H1 (cell line): ENCODE measurements around the gene ATAD3A. TPM values are rescaled to one million over a fixed set of nuclear protein-coding genes. Genes with fewer than 3 reads are reported as not detected.

Source experiments
- CTCF ChIA-PET: fragments of 300-600 bp; sonication (Branson Sonifier 250); formaldehyde crosslinking; loops from one replicate; lab custom pipeline; 2021; ENCODE audit not compliant: partially characterized antibody; lab: Charles Lee
- POLR2A ChIA-PET: fragments of 300-600 bp; sonication (Branson Sonifier 250); formaldehyde crosslinking; loops from one replicate; lab custom pipeline; 2021; ENCODE audit warnings: inconsistent platforms; ENCODE audit not compliant: partially characterized antibody; lab: Charles Lee
- DNase-seq, 2 experiments: peaks; one replicate each; pipeline versions ENCODE4 v3.0.0 to v3.0.0-alpha.2; 2010 to 2022; ENCODE audit warnings: low spot score in 2 of 2, low read depth in 1 of 2, mixed read lengths in 1 of 2
- FAIRE-seq: peaks from 2 replicates; lab custom pipeline; 2011; peaks lifted over from hg19 to GRCh38; lab: Jason Lieb, UNC
- H2AFZ ChIP-seq: 2 replicates; pipeline ENCODE4 v1.8.1; 2012; ENCODE audit warnings: low read length, inconsistent platforms
- H2AK5ac ChIP-seq: 2 replicates; pipeline ENCODE4 v1.6.1; 2013; ENCODE audit warnings: low read depth, low read length
- H2BK120ac ChIP-seq: replicated peaks from 2 replicates; pipeline ENCODE3; 2013; ENCODE audit warnings: low read depth, low read length, inconsistent platforms
- H2BK12ac ChIP-seq: 2 replicates; pipeline ENCODE4 v1.6.1; 2013; ENCODE audit warnings: low read depth, low read length
- H2BK15ac ChIP-seq: 2 replicates; pipeline ENCODE4 v1.6.1; 2013; ENCODE audit warnings: low read length
- H2BK20ac ChIP-seq: 2 replicates; pipeline ENCODE4 v1.6.1; 2013; ENCODE audit warnings: low read length
- H2BK5ac ChIP-seq: 2 replicates; pipeline ENCODE4 v1.6.1; 2013; ENCODE audit warnings: low read depth, low read length
- H3K14ac ChIP-seq: 2 replicates; pipeline ENCODE4 v1.6.1; 2013; ENCODE audit warnings: inconsistent platforms; ENCODE audit not compliant: insufficient read length
- H3K18ac ChIP-seq: 2 replicates; pipeline ENCODE4 v1.6.1; 2013; ENCODE audit warnings: low read length; ENCODE audit errors: extremely low read depth
- H3K23ac ChIP-seq: 2 replicates; pipeline ENCODE4 v1.6.1; 2013; ENCODE audit warnings: inconsistent platforms; ENCODE audit not compliant: insufficient read length
- H3K23me2 ChIP-seq: 2 replicates; pipeline ENCODE4 v1.6.1; 2013; ENCODE audit warnings: low read depth, low read length
- H3K27ac ChIP-seq: 2 replicates; pipeline ENCODE4 v1.6.1; 2011; ENCODE audit warnings: low read depth, low read length, inconsistent platforms
- H3K27me3 ChIP-seq, 4 experiments: replicated peaks in 1 of 4; 1 replicate in 1 of 4; 2 replicates in 3 of 4; pipeline versions ENCODE4 v1.6.1 to v1.8.1; 2011 to 2013; ENCODE audit warnings: low read length in 3 of 4, mild to moderate bottlenecking in 3 of 4, inconsistent platforms in 2 of 4, mixed read lengths in 2 of 4, moderate library complexity in 1 of 4; ENCODE audit not compliant: control insufficient read depth in 3 of 4, insufficient read depth in 3 of 4; ENCODE audit errors: extremely low read depth in 1 of 4
- H3K36me3 ChIP-seq, 4 experiments: 2 replicates each; pipeline versions ENCODE4 v1.6.1 to v1.8.1; 2011 to 2013; ENCODE audit warnings: mild to moderate bottlenecking in 4 of 4, low read length in 3 of 4, moderate library complexity in 2 of 4, control low read depth in 1 of 4, inconsistent platforms in 1 of 4; ENCODE audit not compliant: insufficient read depth in 4 of 4, control insufficient read depth in 2 of 4
- H3K4ac ChIP-seq: replicated peaks from 2 replicates; pipeline ENCODE3; 2013; ENCODE audit warnings: low read length, low read depth, mixed read lengths, inconsistent platforms; ENCODE audit not compliant: insufficient read length
- H3K4me1 ChIP-seq, 4 experiments: replicated peaks in 1 of 4; 1 replicate in 1 of 4; 2 replicates in 3 of 4; pipeline versions ENCODE4 v1.6.1 to v1.8.1; 2011 to 2013; ENCODE audit warnings: low read length in 3 of 4, inconsistent platforms in 2 of 4, mixed read lengths in 1 of 4; ENCODE audit not compliant: insufficient read depth in 4 of 4, control insufficient read depth in 3 of 4
- H3K4me2 ChIP-seq, 2 experiments: 2 replicates each; pipeline versions ENCODE4 v1.6.1 to v1.8.1; 2011 to 2013; ENCODE audit warnings: low read depth in 2 of 2, low read length in 2 of 2, control low read depth in 1 of 2, inconsistent platforms in 1 of 2, mild to moderate bottlenecking in 1 of 2; ENCODE audit not compliant: insufficient read depth in 1 of 2
- H3K4me3 ChIP-seq, 4 experiments: fragments of 200-600, 300-600 bp in 1 of 4; sonication (generic), shearing (Covaris generic), sonication (Bioruptor Twin) in 1 of 4; 2 replicates each; pipeline versions ENCODE4 v1.5.1 to v1.8.1; 2011 to 2016; ENCODE audit warnings: low read length in 4 of 4, low read depth in 3 of 4, control low read depth in 2 of 4, inconsistent platforms in 2 of 4, mild to moderate bottlenecking in 2 of 4, mixed read lengths in 1 of 4, moderate library complexity in 1 of 4; ENCODE audit not compliant: insufficient read depth in 2 of 4; ENCODE audit errors: extremely low read depth in 1 of 4
- H3K56ac ChIP-seq: replicated peaks from 2 replicates; pipeline ENCODE3; 2013; ENCODE audit warnings: low read depth, mild to moderate bottlenecking, mixed read lengths, low read length, inconsistent platforms; ENCODE audit not compliant: insufficient read length
- H3K79me1 ChIP-seq: 2 replicates; pipeline ENCODE4 v1.6.1; 2013; ENCODE audit warnings: low read depth, low read length, control low read depth
- H3K79me2 ChIP-seq, 2 experiments: 2 replicates each; pipeline versions ENCODE4 v1.6.1 to v1.8.1; 2012 to 2013; ENCODE audit warnings: low read length in 2 of 2, mild to moderate bottlenecking in 2 of 2, inconsistent platforms in 1 of 2; ENCODE audit not compliant: insufficient read depth in 2 of 2, control insufficient read depth in 1 of 2
- H3K9ac ChIP-seq, 4 experiments: replicated peaks in 1 of 4; 1 replicate in 1 of 4; 2 replicates in 3 of 4; pipeline versions ENCODE4 v1.6.1 to v1.8.1; 2011 to 2013; ENCODE audit warnings: low read depth in 3 of 4, low read length in 3 of 4, control low read depth in 2 of 4, mild to moderate bottlenecking in 2 of 4, moderate library complexity in 2 of 4, inconsistent platforms in 1 of 4; ENCODE audit errors: extremely low read depth in 1 of 4
- H3K9me3 ChIP-seq, 2 experiments: 2 replicates each; pipeline versions ENCODE4 v1.6.1 to v1.8.1; 2012 to 2013; ENCODE audit warnings: mild to moderate bottlenecking in 2 of 2, moderate library complexity in 2 of 2, control low read depth in 1 of 2, inconsistent platforms in 1 of 2, low read depth in 1 of 2, low read length in 1 of 2, mixed read lengths in 1 of 2; ENCODE audit not compliant: insufficient read depth in 2 of 2
- H4K20me1 ChIP-seq, 2 experiments: replicated peaks in 1 of 2; 2 replicates each; pipeline versions ENCODE3 to v1.8.1; 2011 to 2013; ENCODE audit warnings: inconsistent platforms in 2 of 2, low read length in 2 of 2, mild to moderate bottlenecking in 1 of 2; ENCODE audit not compliant: insufficient read depth in 2 of 2, control insufficient read depth in 1 of 2
- H4K5ac ChIP-seq: 2 replicates; pipeline ENCODE4 v1.6.1; 2013; ENCODE audit warnings: low read length, low read depth, mixed read lengths, inconsistent platforms; ENCODE audit not compliant: insufficient read length
- H4K8ac ChIP-seq: 2 replicates; pipeline ENCODE4 v1.8.0; 2013; ENCODE audit warnings: mild to moderate bottlenecking, moderate library complexity, low read length, inconsistent platforms; ENCODE audit not compliant: insufficient read depth; ENCODE audit errors: extremely low read depth
- H4K91ac ChIP-seq: replicated peaks from 2 replicates; pipeline ENCODE3; 2013; ENCODE audit warnings: low read length, mixed read lengths, inconsistent platforms; ENCODE audit not compliant: insufficient read length
- CBX5 ChIP-seq: fragments of 300-800, 300-1000 bp; sonication (generic); IDR thresholded peaks from 2 replicates; pipeline ENCODE4 v1.7.1; 2016; ENCODE audit warnings: antibody characterized with exemption, low read length, low read depth
- CEBPB ChIP-seq: IDR thresholded peaks from 2 replicates; pipeline ENCODE4 v1.6.1; 2012; ENCODE audit warnings: low read depth, low read length
- CREB1 ChIP-seq: IDR thresholded peaks from 2 replicates; pipeline ENCODE4 v1.6.1; 2012; ENCODE audit warnings: inconsistent platforms
- EGR1 ChIP-seq: IDR thresholded peaks from 2 replicates; pipeline ENCODE4 v1.6.1; 2011; ENCODE audit warnings: low read depth, low read length, borderline replicate concordance
- EP300 ChIP-seq, 2 experiments: IDR thresholded peaks; 1 replicate in 1 of 2; 2 replicates in 1 of 2; pipeline ENCODE4 v1.6.1; 2011 to 2012; ENCODE audit warnings: low read depth in 2 of 2, low read length in 2 of 2, mild to moderate bottlenecking in 2 of 2, borderline replicate concordance in 1 of 2, inconsistent platforms in 1 of 2, moderate library complexity in 1 of 2
- JUN ChIP-seq: IDR thresholded peaks from 2 replicates; pipeline ENCODE4 v1.6.1; 2011; ENCODE audit warnings: low read depth, mild to moderate bottlenecking, improper control_type of control experiment, low read length
- KDM4A ChIP-seq: IDR thresholded peaks from one replicate; pipeline ENCODE4 v1.7.1; 2012; ENCODE audit warnings: low read depth, mild to moderate bottlenecking, moderate library complexity, low read length, inconsistent platforms; ENCODE audit not compliant: severe bottlenecking
- NANOG ChIP-seq: IDR thresholded peaks from 2 replicates; pipeline ENCODE4 v1.6.1; 2011; ENCODE audit warnings: low read length, low read depth, mild to moderate bottlenecking, inconsistent platforms; ENCODE audit not compliant: insufficient read depth, poor library complexity, severe bottlenecking
- PHF8 ChIP-seq: fragments of 200-600 bp; sonication (generic); conservative IDR thresholded peaks from 2 replicates; pipeline ENCODE4 v1.7.1; 2012; ENCODE audit warnings: low read depth, mild to moderate bottlenecking, inconsistent platforms, low read length, moderate library complexity
- POLR2AphosphoS5 ChIP-seq: IDR thresholded peaks from 2 replicates; pipeline ENCODE4 v1.6.1; 2011; ENCODE audit warnings: low read depth, low read length
- RAD21 ChIP-seq, 2 experiments: IDR thresholded peaks in 1 of 2; conservative IDR thresholded peaks in 1 of 2; 2 replicates each; pipeline ENCODE4 v1.6.1; 2011; ENCODE audit warnings: low read depth in 2 of 2, low read length in 2 of 2, improper control_type of control experiment in 1 of 2, inconsistent platforms in 1 of 2, mild to moderate bottlenecking in 1 of 2, moderate library complexity in 1 of 2
- RBBP5 ChIP-seq: IDR thresholded peaks from 2 replicates; pipeline ENCODE4 v1.7.1; 2012; ENCODE audit warnings: low read depth, mild to moderate bottlenecking, inconsistent platforms, low read length, moderate library complexity, borderline replicate concordance
- SAP30 ChIP-seq: fragments of 300-600 bp; sonication (generic); IDR thresholded peaks from 2 replicates; pipeline ENCODE4 v1.7.1; 2012; ENCODE audit warnings: low read length, moderate library complexity, mild to moderate bottlenecking, inconsistent platforms; ENCODE audit not compliant: insufficient read depth, insufficient replicate concordance
- YY1 ChIP-seq: IDR thresholded peaks from 2 replicates; pipeline ENCODE4 v1.6.1; 2011; ENCODE audit warnings: low read depth, mild to moderate bottlenecking, low read length
- WGBS, 2 experiments: shearing (Covaris generic) in 1 of 2; methylation state at CpG; one replicate each; pipeline versions ENCODE4 v1.1.6 to v1.1.7; 2013 to 2015; ENCODE audit warnings: low lambda C conversion rate in 2 of 2, mixed read lengths in 2 of 2, inconsistent platforms in 1 of 2, low coverage in 1 of 2, missing lambda C conversion rate in 1 of 2; ENCODE audit not compliant: insufficient replicate concordance in 2 of 2, insufficient coverage in 1 of 2, insufficient read length in 1 of 2; ENCODE audit errors: extremely low coverage in 1 of 2, missing lambda C conversion rate in 1 of 2; 5-methylcytosine and 5-hydroxymethylcytosine counted together
- polyA plus RNA-seq, 7 experiments: library from polyadenylated mRNA; depleted of rRNA in 3 of 7; stranded (reverse) in 5 of 7; unstranded in 2 of 7; fragments of >200 nt in 5 of 7; fragments of 200-250 nt in 2 of 7; gene quantifications; 1 replicate in 5 of 7; 2 replicates in 1 of 7; 4 replicates in 1 of 7; pipeline versions ENCODE4 v1.2.1 to v1.2.3, GENCODE V29; 2011 to 2013; ENCODE audit warnings: missing spikeins in 2 of 7, mixed read lengths in 2 of 7
- total RNA-seq: library from RNA; stranded (reverse); fragmentation: NEBNext Ultra II Directional; extraction: Animal tissue kit (Norgen Biotek cat#: 25700); gene quantifications from 2 replicates; pipeline ENCODE4 v1.2.1, GENCODE V29; 2021

Gene ATAD3A
- total and polyA plus RNA-seq, 2 of the 8 experiments (the other 6 are each of a cell fraction or from before 2014, with no cell fraction given) = 28.3 to 64.7 TPM

- no peaks in the 10 kb centered on the region for H3K27me3 ChIP-seq
- ChIA-PET POLR2A (interaction anchor here (1.9 to 23.0 kb wide), 2 partner anchors 8 to 14 kb away, joined by 5 to 367 read pairs; no protein-coding TSS in a partner anchor), CTCF (interaction anchor here (1.6 to 2.0 kb wide), 3 partner anchors 8 to 47 kb away, joined by 8 to 9 read pairs (median 8); no protein-coding TSS in a partner anchor)
- H3K79me2 ChIP-seq = peaks cover 0 to 19% of the 10 kb centered on the region in 2 experiments; a peak in 1 of 4 replicates
- H3K18ac ChIP-seq = no peak overlapping the region
- no peak overlapping the region for H2AFZ ChIP-seq
- no peak overlapping the region for H3K4me2 ChIP-seq
- H4K8ac ChIP-seq = no peak overlapping the region
- H2BK5ac ChIP-seq = no peak overlapping the region
- no peak overlapping the region for H3K56ac ChIP-seq
- H2BK15ac ChIP-seq = no peak overlapping the region
- peaks cover 14% of the 10 kb centered on the region for H3K79me1 ChIP-seq
- no peak for FAIRE-seq
- H2BK20ac ChIP-seq = no peak overlapping the region
- no peak overlapping the region for H4K5ac ChIP-seq
- H3K27ac ChIP-seq = no peak overlapping the region
- H4K20me1 ChIP-seq = peaks cover 15 to 22% of the 10 kb centered on the region in 2 experiments
- no peak overlapping the region for H2BK120ac ChIP-seq
- no peak overlapping the region for H3K4ac ChIP-seq
- 91% methylated on average over 7 of the region's 7 CpGs; no CpG with 5 or more reads in 1 of the 2 experiments for WGBS, 2 experiments
- H2AK5ac ChIP-seq = no peak overlapping the region
- no peak for DNase-seq
- no peaks in the 10 kb centered on the region for H3K9me3 ChIP-seq
- no peak overlapping the region for H3K9ac ChIP-seq
- H3K4me3 ChIP-seq = no peak overlapping the region
- no peak overlapping the region for H2BK12ac ChIP-seq
- H3K4me1 ChIP-seq = no peaks in the 10 kb centered on the region; a peak in 2 of 7 replicates
- no peak overlapping the region for H4K91ac ChIP-seq
- H3K36me3 ChIP-seq = peaks cover 0 to 4% (median 0%) of the 10 kb centered on the region in 4 experiments; a peak in 1 of 8 replicates
- no peak overlapping the region for H3K14ac ChIP-seq
- H3K23me2 ChIP-seq = no peaks in the 10 kb centered on the region
- H3K23ac ChIP-seq = no peak overlapping the region
- TF ChIP-seq NANOG (no peak), SAP30 (no peak), KDM4A (no peak), RBBP5 (no peak), POLR2AphosphoS5 (no peak), EGR1 (no peak), CBX5 (no peak), CREB1 (no peak), RAD21 (IDR thresholded peaks at IDR 0.05 in 1 of 2, conservative IDR thresholded peaks at IDR 0.05 in 1 of 2; ENCODE audit: low read depth in 2 of 2, low read length in 2 of 2) (no peak), EP300 (IDR thresholded peaks at IDR 0.05; ENCODE audit: borderline replicate concordance in 1 of 2, low read depth in 2 of 2, low read length in 2 of 2) (no peak), PHF8 (no peak), CEBPB (no peak), YY1 (no peak), JUN (no peak)
These were observed 38.1 kb downstream of the ATAD3A start for GRCh38 chr1:1550087-1550486.
